Kidney (tissue), 14 donors: Measurements from ENCODE around the gene DEAF1. TPM values are rescaled to one million over a fixed set of nuclear protein-coding genes. Genes with fewer than 3 reads are reported as not detected.

Experiments
- DNase-seq, 5 donors: peaks; one replicate each; pipeline ENCODE4 v3.0.0-alpha.2; 2013 to 2020
- FAIRE-seq: peaks from 2 replicates; lab custom pipeline; 2012; peaks lifted over from hg19 to GRCh38; lab: Jason Lieb, UNC
- H3K27ac ChIP-seq, 2 donors: one replicate each; pipeline ENCODE4 v1.7.0; 2013; ENCODE audit warnings: low read depth in 2 of 2, low read length in 2 of 2, inconsistent platforms in 1 of 2
- H3K27me3 ChIP-seq: one replicate; pipeline ENCODE4 v1.7.1; 2013; ENCODE audit warnings: low read length, inconsistent platforms; ENCODE audit not compliant: control insufficient read depth, insufficient read depth
- H3K36me3 ChIP-seq, 3 donors: one replicate each; pipeline versions ENCODE4 v1.7.0 to v1.7.1; 2013; ENCODE audit warnings: low read length in 3 of 3, control low read depth in 1 of 3, inconsistent platforms in 1 of 3; ENCODE audit not compliant: insufficient read depth in 3 of 3, control insufficient read depth in 2 of 3
- H3K4me1 ChIP-seq, 3 donors: one replicate each; pipeline versions ENCODE4 v1.7.0 to v1.7.1; 2013; ENCODE audit warnings: low read length in 3 of 3, inconsistent platforms in 1 of 3, low read depth in 1 of 3; ENCODE audit not compliant: control insufficient read depth in 2 of 3, insufficient read depth in 2 of 3
- H3K4me3 ChIP-seq, 3 donors: one replicate each; pipeline versions ENCODE4 v1.7.0 to v1.8.1; 2013; ENCODE audit warnings: low read length in 3 of 3, control low read depth in 1 of 3, inconsistent platforms in 1 of 3
- H3K9ac ChIP-seq, 3 donors: one replicate each; pipeline versions ENCODE4 v1.7.0 to v1.7.1; 2013; ENCODE audit warnings: low read length in 3 of 3, control low read depth in 1 of 3, inconsistent platforms in 1 of 3
- H3K9me3 ChIP-seq, 3 donors: one replicate each; pipeline versions ENCODE4 v1.7.0 to v1.7.1; 2013; ENCODE audit warnings: low read length in 3 of 3, control low read depth in 1 of 3, inconsistent platforms in 1 of 3; ENCODE audit not compliant: control insufficient read depth in 2 of 3, insufficient read depth in 1 of 3
- intact Hi-C: fragments of 100-400 bp; cut with DNase I; formaldehyde crosslinking; loops from one replicate; pipeline ENCODE4 v1.11.1; 2022
- polyA plus RNA-seq: library from polyadenylated mRNA; stranded (reverse); fragments of 350-450 nt; fragmentation: Illumina TruSeq; extraction: RNeasy Lipid Tissue Mini Kit (QIAGEN cat#74804); gene quantifications from one replicate; pipeline ENCODE4 v1.2.3, GENCODE V29; 2014; ENCODE audit warnings: low read depth, low replicate concordance; ENCODE audit not compliant: insufficient read depth
- total RNA-seq: library from RNA; stranded (reverse); fragmentation: NEBNext Ultra II Directional; extraction: Animal tissue kit (Norgen Biotek cat#: 25700); gene quantifications from one replicate; pipeline ENCODE4 v1.2.1, GENCODE V29; 2021
- TF ChIP-seq, protein P1 (sequence below): IDR thresholded peaks from 3 replicates; pipeline ENCODE4 v1.5.1; 2012; ENCODE audit warnings: mild to moderate bottlenecking, moderate library complexity, borderline replicate concordance; ENCODE audit not compliant: insufficient read depth; ENCODE audit errors: extremely low read depth
- donor health status: control.
- donor health status: control.
- donor health status: control.
- donor health status: control.
- donor health status: control.
- donor health status: DM: yes; HTN: yes; CAD: no.
- donor health status: Normal renal cell carcinoma (clear cell type).

DEAF1 gene
- total and polyA plus RNA-seq, 2 donors from 2014 or later = 30.2 to 54.5 TPM

DNA sequence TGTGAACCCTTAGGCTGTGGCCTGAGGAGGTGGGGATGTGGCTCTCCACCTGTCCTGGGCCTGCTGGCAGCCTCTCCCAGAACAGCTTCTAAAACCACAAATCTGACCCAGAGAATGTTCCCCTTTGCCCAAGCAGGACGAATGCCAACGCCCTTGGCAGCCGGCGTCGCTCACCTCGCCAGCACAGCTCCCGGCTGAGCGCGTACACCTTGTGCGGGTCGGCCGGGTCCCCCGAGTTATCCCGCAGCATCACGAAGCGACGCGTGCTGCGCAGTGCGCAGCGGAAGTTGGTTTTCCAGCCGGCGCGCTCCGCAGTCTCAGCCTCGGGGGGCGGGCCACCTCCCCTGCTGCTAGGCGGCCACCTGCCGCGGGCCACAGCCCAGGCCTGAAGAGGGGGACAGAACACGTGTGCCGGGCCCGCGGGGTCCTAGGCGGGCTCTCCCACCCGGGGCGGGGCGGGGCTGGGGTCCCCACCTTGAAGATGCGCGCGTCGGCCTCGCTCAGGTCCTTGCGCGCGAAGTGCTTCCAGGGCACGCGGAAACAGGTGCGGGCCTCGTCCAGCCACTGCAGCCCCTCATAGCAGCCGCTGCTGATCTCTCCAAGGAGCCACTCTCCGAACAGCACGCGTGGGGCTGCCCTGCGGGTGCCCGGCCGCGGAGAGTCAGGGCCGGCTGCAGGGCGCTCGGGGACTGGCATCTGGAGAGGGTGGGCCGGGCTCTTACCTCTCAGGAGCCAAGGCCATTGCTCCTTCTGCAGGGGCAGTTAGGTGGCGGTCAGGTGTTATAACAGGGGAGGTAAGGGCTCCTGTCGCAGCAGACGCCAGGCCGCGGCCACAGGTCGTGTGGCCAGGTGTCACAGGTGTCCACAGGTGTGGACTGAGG is 80.2 kb downstream of the DEAF1 start:
- Histone ChIP-seq H3K27ac (peak overlapping the region; percentile 96 to 97), H3K4me1 (peaks cover 0 to 16% (median 0%) of the 10 kb centered on the region in 3 donors), H3K27me3 (no peaks in the 10 kb centered on the region), H3K36me3 (peaks cover 0 to 30% (median 12%) of the 10 kb centered on the region in 3 donors), H3K9me3 (no peaks in the 10 kb centered on the region), H3K9ac (peak overlapping the region; percentile 47 to 97 (median 92)), H3K4me3 (peak overlapping the region; percentile 60 to 84 (median 83))
- peak in 2 of 5 donors; percentile 70 to 84 for DNase-seq
- TF ChIP-seq, protein P1, sequence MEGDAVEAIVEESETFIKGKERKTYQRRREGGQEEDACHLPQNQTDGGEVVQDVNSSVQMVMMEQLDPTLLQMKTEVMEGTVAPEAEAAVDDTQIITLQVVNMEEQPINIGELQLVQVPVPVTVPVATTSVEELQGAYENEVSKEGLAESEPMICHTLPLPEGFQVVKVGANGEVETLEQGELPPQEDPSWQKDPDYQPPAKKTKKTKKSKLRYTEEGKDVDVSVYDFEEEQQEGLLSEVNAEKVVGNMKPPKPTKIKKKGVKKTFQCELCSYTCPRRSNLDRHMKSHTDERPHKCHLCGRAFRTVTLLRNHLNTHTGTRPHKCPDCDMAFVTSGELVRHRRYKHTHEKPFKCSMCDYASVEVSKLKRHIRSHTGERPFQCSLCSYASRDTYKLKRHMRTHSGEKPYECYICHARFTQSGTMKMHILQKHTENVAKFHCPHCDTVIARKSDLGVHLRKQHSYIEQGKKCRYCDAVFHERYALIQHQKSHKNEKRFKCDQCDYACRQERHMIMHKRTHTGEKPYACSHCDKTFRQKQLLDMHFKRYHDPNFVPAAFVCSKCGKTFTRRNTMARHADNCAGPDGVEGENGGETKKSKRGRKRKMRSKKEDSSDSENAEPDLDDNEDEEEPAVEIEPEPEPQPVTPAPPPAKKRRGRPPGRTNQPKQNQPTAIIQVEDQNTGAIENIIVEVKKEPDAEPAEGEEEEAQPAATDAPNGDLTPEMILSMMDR = no peak
- intact Hi-C loops = no loop called here
- FAIRE-seq = no peak

DNA sequence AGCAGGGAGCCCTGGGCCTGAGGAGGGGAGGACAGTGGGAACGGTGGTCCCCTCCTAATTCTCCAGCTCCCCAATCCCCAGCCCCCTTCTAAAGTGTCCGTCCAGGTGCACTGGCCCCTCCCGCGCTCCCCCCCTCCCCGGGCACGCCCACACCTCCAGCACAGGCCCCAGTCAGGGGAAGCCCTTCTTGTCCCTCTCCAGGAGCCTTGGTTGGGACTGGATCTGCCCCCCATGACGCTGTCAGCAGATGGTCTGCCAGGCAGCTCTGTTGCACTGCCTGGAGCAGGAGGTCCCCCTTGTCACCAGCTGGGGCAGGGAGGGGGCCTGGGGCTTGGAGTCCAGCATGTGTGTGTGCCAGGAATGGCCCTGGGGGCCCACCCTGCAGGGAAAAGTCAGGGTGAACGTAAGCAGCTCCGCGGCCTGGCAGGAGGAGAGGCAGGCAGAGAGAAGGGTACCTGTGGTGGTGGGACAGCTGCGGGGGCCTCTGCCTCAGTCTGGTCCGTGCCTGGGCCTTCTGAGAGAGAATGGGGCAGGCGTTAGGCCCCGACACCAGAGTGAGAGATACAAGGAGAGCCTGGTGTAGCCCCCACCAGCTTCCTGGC is 80.9 kb downstream of the DEAF1 start:
- Histone ChIP-seq H3K4me3 (peak overlapping the region in 1 of 3 donors; percentile 13), H3K36me3 (peaks cover 0 to 30% (median 12%) of the 10 kb centered on the region in 3 donors), H3K27me3 (no peaks in the 10 kb centered on the region), H3K9me3 (no peaks in the 10 kb centered on the region), H3K9ac (no peak overlapping the region), H3K4me1 (peaks cover 0 to 16% (median 0%) of the 10 kb centered on the region in 3 donors), H3K27ac (peak overlapping the region in 1 of 2 donors; percentile 43)
- intact Hi-C loops = no loop called here
- DNase-seq = peak in 1 of 5 donors; percentile 78
- no peak for FAIRE-seq
- TF ChIP-seq, protein P1 = no peak

DNA sequence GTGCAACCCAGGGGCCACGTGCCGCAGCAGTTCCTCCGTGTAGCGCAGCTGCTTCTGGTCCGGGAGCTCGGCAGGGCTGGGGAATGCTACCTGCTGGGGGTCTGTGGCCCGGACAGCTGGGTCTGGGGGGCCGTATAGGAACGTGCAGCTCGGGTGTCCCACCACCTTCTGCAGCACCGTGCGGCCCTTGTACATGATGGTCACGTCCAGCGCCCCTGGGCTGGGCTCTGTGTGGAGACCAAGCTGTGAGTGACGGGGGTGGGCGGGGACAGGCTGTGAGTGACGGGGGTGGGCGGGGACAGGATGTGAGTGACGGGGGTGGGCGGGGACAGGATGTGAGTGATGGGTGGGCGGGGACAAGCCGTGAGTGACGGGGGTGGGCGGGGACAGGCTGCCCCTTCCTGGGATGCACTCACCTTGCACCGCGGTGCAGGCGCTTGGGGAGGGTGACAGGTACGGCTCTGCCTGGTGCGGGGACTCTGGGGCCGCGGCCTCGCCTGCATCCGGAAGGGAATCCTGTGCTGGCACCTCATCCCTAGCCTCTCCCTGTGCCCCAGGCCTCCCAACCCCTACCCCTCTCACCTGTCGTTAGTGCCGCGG is 81.6 kb downstream of the DEAF1 start:
- Histone ChIP-seq H3K9ac (no peak overlapping the region), H3K27ac (no peak overlapping the region), H3K27me3 (no peaks in the 10 kb centered on the region), H3K4me3 (no peak overlapping the region), H3K36me3 (peaks cover 0 to 30% (median 12%) of the 10 kb centered on the region in 3 donors), H3K9me3 (no peaks in the 10 kb centered on the region), H3K4me1 (peaks cover 0 to 16% (median 0%) of the 10 kb centered on the region in 3 donors)
- TF ChIP-seq, protein P1 = no peak
- intact Hi-C loops = no loop called here
- FAIRE-seq (no peak), DNase-seq (peak in 4 of 5 donors; percentile 66 to 91 (median 85))
